PFSK-1 (cell line): ENCODE data around the gene DCBLD2.

ENCODE experiments used
- FOXP2 ChIP-seq: optimal IDR thresholded peaks from 2 replicates; pipeline ENCODE3; 2011; ENCODE audit warnings: borderline replicate concordance, control low read depth, inconsistent platforms; ENCODE audit not compliant: insufficient read depth; ENCODE audit errors: extremely low read length, extremely low read depth
- POLR2AphosphoS5 ChIP-seq: IDR thresholded peaks from 2 replicates; pipeline ENCODE4 v1.6.1; 2012; ENCODE audit warnings: low read depth, mild to moderate bottlenecking, control low read depth, low read length, moderate library complexity
- REST ChIP-seq, 2 experiments: IDR thresholded peaks; 2 replicates each; pipeline versions ENCODE4 v1.6.1 to v1.8.0; 2011 to 2012; ENCODE audit warnings: low read depth in 2 of 2, low read length in 2 of 2, control low read depth in 1 of 2, inconsistent platforms in 1 of 2, mild to moderate bottlenecking in 1 of 2, moderate library complexity in 1 of 2; ENCODE audit not compliant: insufficient read depth in 1 of 2
- SIN3A ChIP-seq: IDR thresholded peaks from 2 replicates; pipeline ENCODE4 v1.6.1; 2012; ENCODE audit warnings: mild to moderate bottlenecking, low read length, moderate library complexity, borderline replicate concordance; ENCODE audit not compliant: insufficient read depth
- TAF1 ChIP-seq: IDR thresholded peaks from 2 replicates; pipeline ENCODE4 v1.6.1; 2012; ENCODE audit warnings: low read length, control low read depth, borderline replicate concordance; ENCODE audit not compliant: insufficient read depth

Gene DCBLD2

GRCh38 chr3:98782824-98783500, 118.5 kb downstream of the DCBLD2 start:
- TF ChIP-seq FOXP2: no peak
- TF ChIP-seq POLR2AphosphoS5: no peak
- TF ChIP-seq REST (IDR thresholded peaks at IDR 0.05; ENCODE audit: insufficient read depth in 1 of 2, low read depth in 2 of 2, low read length in 2 of 2): no peak
- TF ChIP-seq TAF1: no peak
- TF ChIP-seq SIN3A: no peak

- TF ChIP-seq FOXP2: no peak
- TF ChIP-seq POLR2AphosphoS5: no peak
- no peak for TF ChIP-seq TAF1
- no peak for TF ChIP-seq SIN3A
- no peak for TF ChIP-seq REST (IDR thresholded peaks at IDR 0.05; ENCODE audit: insufficient read depth in 1 of 2, low read depth in 2 of 2, low read length in 2 of 2)
Observed at GRCh38 chr3:98780343-98780742, 121.2 kb downstream of the DCBLD2 start.

- TF ChIP-seq TAF1 (no peak), POLR2AphosphoS5 (no peak), SIN3A (no peak), FOXP2 (no peak), REST (IDR thresholded peaks at IDR 0.05; ENCODE audit: insufficient read depth in 1 of 2, low read depth in 2 of 2, low read length in 2 of 2) (no peak)
Observed at GRCh38 chr3:98779541-98780335, 121.8 kb downstream of the DCBLD2 start.

GRCh38 chr3:98778852-98779413, 122.6 kb downstream of the DCBLD2 start:
- TF ChIP-seq TAF1: no peak
- no peak for TF ChIP-seq POLR2AphosphoS5
- TF ChIP-seq SIN3A: no peak
- no peak for TF ChIP-seq FOXP2
- TF ChIP-seq REST (IDR thresholded peaks at IDR 0.05; ENCODE audit: insufficient read depth in 1 of 2, low read depth in 2 of 2, low read length in 2 of 2): no peak
